Esophagus muscularis mucosa (tissue), 3 donors: ENCODE data around the gene FCER1A.

Experiments
- CTCF ChIP-seq, 3 experiments: fragments of 200-600 bp in 2 of 3; fragments of 450-650 bp in 1 of 3; sonication (generic) in 2 of 3; IDR thresholded peaks; one replicate each; pipeline ENCODE4 v1.5.1; 2017 to 2019; ENCODE audit warnings: antibody characterized with exemption in 3 of 3, mild to moderate bottlenecking in 2 of 3, moderate library complexity in 1 of 3
- POLR2AphosphoS5 ChIP-seq, 2 donors: sonication (generic); formaldehyde crosslinking; IDR thresholded peaks; one replicate each; pipeline ENCODE4 v1.6.1; 2017; ENCODE audit warnings: antibody characterized with exemption in 2 of 2

- TF ChIP-seq CTCF (IDR thresholded peaks at IDR 0.05) (no peak), POLR2AphosphoS5 (IDR thresholded peaks at IDR 0.05) (no peak)
These were observed 16.8 kb downstream of the FCER1A start for GRCh38 chr1:159318784-159319551.
